Activated T-cell treated with anti-CD3 and anti-CD28 coated beads, Interleukin-2, amount 50 U/mL, for 1 hour (primary cell): ENCODE results near the gene C1orf21.

Experiments
- DNase-seq: peaks from one replicate; pipeline ENCODE4 v3.0.0-alpha.2; 2020

The C1orf21 gene

DNA sequence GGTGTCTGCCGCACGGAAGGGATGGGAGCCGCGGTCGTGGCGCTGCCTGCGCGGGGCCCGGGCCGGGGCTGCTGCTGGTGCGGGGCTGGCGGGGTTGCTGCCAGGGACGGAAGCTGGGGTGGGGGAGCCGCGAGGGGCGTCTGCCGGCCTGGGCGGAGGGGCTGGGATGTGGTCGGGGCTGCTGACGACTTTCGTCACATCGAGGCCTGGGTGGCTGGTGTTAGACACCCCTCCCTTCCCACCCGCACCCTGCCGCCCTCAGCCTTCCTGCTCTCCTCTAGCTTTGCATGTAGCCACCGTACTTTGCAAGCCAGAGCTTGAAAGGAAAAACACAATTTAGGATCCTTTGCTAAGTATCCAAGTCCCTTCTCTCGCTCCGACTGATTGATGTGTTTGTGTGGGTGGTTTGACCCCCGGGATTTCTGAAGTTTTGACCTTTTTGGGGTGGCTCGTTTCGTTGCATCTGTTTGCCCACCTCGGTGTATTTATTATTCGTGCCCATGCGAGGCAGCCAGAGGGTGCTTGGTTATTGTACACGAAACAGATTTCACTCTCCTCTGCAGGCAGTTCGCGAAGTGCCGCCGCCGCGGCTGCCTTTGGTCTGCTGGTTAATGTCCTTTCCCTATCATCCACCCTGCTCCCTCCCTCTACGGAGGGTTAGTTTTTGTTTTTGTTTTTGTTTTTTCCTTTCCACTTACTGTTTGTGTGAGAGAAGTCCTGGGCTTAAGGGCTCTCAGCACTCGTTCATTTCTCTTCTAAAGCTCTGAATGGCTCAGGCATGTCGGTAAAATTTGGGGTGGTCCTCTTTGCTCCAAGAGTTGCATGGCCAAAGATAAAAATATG is 868 bp downstream of the C1orf21 start:
- DNase-seq: peak; percentile 52

DNA sequence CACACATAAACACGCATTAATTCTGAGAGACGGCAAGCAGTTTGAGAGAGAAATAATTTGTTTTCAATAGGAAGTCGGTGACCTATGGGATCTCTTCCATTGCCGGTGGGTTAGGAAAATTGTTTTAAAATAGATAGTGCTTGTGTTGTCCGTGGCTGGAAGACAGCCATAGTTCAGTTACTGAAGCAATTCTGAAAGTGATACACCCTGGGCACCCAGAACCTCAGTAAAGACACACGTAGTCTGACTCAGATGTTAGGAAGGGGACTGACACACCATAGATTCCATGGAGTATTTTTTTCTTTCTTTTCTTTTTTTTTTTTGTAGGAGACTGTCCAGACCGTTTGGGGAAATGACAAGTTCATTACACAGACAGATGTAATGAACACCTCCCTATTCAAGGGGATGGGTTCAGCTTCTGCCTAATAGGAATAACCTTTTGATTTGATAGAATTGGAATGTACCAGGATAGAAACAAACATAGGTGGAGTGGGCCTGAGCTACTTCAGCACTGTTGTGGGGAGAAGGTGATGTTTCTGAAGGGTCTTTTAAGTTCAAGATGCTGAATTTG is 1.6 kb downstream of the C1orf21 start:
- DNase-seq: no peak

DNA sequence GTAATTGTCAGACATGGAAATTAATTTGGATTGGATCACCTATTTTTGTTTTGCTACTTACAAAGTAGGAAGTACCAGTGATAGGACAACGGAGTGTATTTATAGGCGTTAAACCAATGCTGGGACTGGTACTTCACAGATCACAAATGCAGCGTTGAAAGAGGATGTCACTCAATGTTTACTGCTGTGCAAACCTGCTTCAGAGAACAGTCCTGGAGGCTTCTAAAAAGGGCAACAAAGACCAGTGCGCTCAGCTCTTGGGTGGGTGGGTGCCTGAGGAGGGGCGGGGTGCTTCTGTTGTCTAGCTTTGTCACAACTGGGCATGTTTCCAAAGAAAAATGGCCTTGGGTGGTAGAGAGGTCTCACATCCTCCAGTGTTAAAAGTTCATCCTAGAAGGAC is 2.1 kb downstream of the C1orf21 start:
- DNase-seq: no peak

DNA sequence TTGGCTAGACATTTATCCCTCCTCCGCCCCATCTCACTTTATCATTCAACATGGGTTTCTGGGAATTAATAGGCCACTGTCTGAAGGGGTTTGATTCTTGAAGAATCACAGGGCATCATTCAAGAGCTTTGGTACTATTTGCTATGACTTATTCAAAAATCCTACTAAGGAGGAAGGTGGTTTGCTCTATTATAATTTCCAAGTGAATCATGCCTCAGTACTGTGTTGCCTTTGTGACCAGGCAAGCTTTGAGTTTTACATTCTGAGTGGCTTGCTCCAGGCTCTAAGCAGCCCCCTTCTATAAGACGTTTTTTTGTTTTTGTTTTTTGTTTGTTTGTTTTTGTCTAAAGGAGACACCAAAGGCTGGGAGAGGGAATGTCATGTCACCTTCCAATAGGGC is 2.6 kb downstream of the C1orf21 start:
- no peak for DNase-seq

DNA sequence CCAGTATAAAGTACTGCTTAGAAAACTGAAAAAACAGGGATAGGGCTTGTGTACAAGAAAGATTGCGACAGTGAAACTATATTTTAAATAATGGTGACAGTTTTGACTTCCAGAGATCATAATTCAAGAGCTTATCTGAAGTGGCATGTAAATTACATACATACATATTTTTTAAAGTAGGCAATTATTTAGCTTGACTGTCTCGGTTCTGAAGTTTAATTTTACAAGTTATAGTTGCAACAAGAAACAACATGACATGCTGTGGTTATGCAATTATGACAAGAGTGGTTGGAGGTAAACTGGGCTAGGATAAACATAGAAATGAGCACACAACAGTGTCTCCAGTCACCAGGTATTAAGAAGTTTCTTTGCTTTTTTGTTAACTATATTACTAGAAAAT is 4.1 kb downstream of the C1orf21 start:
- no peak for DNase-seq

DNA sequence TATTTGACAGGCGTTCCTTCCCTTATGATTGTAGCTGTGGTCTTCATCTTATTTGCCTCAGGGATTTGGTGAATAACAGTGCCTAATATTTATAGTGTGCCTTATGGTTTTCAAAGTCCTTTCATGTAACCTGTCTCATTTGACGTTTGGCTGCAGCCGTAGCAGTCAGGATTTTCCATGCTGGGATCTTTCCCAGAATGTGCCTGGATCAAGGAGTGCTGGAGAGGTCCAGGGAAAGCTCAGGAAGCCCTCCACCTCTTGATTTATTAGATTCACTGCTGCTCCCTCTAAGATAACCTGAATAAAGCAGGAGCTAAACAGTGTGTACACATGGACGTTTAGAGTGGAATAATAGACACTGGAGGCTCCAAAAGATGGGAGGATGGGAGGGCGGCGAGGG is 5.2 kb downstream of the C1orf21 start:
- no peak for DNase-seq

DNA sequence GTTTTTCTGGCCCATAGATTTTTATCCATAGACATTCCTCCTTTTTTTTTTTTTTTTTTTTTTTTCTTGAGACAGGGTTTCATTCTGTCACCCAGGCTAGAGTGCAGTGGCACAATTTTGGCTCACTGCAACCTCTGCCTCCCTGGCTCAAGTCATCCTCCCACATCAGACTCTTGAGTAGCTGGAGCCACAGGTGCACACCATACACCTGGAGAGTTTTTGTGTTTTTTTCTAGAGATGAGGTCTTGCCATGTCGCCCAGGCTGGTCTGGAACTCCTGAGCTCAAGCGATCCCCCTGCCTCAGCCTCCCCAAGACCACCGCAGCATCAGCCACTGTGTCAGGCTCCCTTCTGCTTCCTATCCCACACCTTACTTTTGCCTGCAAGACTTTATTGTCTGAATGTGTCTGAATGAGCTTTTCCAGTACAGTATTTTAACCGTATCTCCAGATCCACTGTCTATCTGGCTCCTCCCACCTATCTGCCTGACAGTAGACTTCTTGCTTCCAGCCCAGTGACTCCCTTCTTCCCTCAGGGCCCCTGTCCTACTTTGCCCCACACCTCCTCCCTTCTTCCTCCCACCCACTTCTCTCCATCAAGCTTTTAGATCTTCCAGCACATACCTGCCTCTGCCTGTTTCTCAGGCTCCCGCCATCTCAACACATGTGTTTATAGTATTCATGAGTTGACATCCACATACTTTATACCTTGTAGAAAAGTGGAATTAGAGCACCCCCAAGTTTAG is 6.1 kb downstream of the C1orf21 start:
- DNase-seq: no peak

DNA sequence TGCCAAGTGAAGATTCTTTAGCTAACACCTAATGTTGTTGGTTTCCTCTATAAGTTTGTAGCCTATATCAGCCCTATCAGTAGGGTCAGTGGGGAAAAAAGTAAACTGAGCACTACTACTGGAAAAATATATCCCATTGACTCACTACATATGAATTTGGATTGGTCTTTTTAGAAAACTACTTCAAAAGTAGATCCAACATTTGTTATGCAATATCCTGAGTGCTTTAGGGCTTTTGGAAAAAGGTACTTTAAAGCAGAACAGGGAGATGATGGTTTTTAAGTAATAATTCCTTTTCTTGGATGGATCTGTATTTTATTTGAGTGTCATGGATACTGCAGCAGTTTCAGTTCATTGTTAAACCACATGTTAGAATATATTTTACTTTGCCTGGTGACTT is 7.1 kb downstream of the C1orf21 start:
- no peak for DNase-seq

DNA sequence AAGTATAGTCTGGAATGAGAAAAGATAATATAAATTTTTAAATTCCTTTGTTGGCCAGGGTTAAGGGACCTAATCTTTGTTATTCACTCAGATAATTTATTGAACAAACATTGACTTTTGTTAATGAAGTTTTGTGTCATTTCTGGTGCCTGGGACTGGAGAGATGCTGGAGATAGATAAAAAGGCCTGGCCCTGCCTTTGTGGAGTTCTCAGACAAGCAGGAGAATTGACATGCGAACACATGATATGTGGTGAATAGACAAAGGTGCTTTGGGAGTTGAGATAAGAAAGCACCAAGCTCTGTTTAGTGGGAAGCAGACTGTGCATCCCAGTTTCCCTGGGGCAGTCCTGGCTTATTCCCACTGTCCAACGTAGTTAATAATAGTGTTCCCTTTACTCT is 8.5 kb downstream of the C1orf21 start:
- DNase-seq: no peak

DNA sequence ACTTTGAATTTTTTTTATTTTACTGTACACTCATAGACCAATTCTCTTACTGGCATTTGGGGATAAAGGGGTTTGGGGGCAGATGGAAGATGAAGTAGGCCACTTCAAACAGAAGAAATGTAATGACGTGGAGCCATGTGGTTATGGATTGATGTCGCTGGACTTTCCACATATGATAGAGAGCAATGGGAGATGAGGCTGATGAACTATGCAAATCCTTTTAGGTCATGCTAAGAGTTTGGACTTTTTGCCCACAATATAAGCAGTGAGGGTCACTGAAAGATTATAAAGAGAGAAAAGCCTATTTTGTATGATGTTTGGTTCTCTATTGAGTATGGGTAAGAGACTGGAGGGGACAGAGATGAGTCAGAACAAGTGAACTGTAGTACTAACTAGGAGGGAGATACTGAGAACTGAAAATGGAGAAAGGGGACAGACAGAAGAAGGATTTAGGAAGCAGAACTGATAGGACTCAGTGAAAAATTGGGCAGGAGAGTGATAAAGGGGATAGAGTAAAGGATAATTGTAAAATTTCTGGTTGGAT is 9.2 kb downstream of the C1orf21 start:
- DNase-seq: no peak

DNA sequence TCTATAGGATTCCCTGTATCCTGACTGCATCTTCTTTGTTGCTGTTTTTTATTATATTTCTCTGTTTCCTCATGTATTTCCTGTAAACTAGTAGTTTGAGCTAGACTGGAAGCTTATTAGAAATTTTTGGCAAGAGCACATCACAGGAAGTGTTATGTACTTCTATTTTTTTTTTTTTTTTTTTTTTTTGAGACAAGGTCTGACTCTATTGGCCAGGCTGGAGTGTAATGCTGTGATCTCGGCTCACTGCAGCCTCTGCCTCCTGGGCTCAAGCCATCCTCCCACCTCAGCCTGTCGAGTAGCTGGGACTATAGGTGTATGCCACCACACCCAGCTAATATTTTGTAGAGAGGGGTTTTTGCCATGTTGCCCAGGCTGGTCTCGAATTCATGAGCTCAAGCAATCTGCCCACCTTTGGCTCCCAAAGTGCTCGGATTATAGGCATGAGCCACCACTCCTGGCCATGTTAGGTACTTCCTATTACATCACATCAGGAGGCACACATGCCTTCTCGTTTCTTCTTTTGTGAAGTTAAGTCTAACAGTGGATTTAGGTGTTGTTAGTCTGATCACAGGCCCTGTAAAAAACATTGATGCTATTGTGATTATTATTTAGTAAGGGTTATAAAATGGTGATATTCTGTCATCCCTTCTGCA is 12.5 kb downstream of the C1orf21 start:
- no peak for DNase-seq

DNA sequence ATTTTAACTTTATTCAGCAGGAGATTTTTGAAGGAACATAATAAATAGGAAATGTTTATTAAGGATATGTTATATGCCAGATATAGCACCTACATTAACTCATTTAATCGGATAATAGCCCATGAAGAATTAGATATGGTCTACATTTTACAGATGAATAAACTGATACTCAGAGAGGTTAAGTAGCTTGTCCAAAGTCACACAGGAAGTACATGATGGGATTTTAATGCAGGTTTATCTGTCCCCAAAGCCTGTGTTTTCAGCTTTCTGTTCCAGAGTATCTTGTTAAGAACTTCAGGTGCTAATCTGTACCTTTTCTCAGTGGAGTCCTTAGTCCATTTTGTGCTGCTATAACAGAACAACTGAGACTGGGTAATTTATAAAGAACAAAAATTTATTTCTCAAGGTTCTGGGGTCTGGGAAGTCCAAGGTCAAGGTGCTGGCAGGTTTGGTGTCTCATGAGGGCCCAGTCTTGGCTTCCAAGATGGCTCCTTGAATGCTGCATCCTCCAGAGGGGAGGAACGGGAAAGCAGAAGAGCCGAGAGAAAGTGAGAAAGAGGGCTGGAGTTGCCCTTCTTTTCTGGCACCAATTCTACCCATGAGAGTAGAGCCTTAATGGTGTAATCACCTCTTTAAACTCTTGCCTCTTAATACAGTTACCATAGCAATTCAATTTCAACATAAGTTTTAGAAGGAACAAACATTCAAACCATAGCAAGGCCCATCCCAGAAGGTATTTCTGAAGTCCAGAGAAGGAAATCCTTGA is 17.3 kb downstream of the C1orf21 start:
- DNase-seq: no peak

DNA sequence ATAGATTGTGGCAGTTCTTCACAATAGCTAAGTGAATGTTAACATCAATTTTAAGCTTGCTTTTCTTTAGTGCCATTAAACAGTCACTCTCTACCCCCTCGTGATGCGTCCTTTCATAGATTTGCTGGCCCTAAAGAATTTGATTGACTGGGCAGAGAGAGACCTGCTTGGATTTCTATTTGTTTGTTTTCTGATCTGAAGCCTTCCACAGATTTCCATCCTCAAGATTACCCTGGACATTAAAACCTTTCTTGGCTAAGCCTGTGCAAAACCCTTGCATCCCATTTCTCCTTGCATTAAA is 17.8 kb downstream of the C1orf21 start:
- no peak for DNase-seq

DNA sequence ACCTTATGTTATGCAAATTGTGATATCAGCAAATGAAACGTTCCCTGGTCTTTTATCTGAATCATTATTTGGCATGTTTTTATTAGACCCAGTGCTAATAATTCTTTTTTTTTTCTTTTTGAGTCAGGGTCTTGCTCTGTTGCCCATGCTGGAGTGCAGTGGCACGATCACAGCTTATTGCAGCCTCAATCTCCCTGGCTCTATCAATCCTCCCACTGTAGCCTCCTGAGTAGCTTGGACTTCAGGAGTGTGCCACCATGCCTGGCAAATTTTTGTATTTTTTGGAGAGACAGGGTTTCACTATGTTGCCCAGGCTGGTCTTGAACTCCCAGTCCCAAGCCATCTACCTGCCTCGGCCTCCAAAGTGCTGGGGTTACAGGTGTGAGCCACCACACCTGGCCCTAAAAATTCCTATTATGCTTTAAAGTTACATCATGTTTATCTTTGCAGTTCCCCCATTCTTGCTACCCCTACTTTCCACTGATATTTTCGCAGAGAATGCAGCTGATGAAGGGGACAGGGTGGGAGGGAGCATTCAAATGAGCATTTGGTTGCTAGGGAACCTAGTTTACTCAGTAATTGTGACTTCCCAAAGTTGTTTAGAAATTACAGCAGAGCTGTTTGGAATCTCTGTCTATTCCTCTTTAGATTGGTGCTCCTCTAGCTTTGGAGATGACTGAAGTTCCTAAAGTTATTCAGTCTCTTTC is 18.4 kb downstream of the C1orf21 start:
- no peak for DNase-seq

DNA sequence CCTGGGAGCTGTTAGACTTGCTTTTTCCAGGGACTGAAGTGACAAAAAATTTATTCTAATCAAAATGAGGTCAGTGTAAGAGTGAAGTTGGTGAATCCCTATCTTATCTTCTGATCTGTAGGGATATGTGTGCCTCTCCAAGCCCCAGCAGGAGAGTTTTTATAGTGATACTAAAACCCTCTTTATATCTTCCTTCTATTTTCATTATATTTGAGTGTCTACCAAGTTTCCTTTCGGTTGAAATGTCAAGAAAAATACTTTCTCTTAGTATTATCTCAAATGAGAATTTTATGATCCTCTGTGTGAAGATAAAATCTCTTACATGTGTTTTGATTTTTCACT is 18.9 kb downstream of the C1orf21 start:
- DNase-seq: no peak

DNA sequence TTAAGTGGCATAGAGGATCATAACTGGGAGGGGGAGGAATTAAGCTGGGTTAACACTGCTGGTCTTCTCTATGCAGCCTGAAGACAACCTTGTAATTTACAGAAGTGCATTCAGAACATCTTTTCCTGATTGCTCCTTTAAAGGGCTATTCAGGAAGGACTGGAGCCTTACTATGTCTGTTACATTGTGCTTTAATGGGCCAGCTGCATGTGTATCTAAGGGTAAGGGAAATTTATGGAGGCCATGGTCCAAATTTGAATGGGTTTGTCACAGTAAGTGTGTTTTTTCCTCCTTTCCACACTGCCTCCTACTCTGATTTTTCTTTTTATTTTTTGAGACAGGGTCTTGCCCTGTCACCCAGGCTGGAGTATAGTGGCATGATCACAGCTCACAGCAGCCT is 19.6 kb downstream of the C1orf21 start:
- no peak for DNase-seq

DNA sequence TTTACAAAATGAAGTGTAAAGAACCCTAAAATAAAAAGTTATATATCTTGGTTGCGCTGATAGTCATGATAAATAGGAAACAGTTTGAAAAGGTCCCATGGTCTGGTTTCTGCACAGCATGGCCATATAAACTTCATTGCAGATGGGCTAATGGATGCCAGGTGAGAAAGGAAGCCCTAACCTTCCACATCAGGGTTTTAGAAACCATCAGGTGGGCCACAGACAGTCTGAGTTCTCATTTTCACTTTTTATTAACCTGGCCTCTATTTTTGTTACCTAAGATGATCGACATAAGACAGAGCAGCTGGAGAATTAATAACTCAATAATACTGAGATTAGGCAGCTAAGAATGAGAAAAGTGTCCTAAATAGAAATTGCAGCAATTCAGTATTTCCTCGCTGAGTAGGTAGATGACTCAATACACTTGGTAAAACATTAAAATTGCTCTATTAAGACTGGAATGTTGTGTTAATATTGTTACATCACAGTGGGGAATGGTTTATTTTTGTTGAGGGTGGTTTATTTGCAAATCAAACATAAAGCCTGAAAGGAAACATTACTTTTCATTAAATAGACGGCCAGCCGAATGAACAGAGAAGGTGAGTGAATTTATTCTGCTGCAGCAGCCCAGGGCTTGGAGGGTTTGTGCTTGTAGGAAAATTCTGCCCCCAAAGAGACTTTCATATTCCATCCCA is 21.1 kb downstream of the C1orf21 start:
- DNase-seq: no peak

DNA sequence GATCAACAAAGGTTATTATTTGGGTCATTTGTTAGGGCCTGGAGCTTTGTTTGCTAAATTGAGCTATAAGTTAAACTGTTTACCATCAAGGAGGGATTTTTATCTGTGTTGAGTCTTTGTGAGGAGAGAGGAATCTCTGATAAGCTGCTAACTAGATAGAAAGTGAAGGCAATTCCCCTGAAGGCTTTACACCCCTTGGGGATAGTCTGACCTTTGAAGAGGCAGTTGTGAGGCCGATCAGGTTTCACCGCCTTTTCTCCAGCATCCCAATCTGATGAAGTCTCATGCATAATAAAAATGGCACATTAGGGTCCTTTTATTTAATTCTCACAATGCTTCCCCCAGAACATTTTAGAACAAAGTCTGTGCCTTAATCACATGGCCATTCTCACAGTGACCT is 21.8 kb downstream of the C1orf21 start:
- no peak for DNase-seq

DNA sequence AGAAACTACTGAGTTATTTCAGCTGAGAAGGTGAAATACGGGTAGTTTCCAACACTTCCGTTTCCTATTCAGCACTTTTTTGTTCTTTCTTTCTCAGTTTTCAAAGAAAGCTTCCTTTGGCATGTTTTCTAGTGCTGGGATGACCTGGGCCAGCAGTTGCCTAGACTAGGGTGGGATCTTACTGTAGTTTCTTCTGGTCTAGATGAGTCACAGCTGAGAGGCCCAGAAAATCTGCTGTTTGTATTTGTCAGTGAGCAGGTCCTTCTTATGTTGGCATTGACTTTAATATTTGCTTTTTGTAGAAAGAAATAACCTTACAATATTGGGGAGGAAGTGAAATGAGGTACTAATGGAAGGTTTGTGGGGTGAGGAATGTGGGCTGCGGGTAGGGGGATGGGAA is 22.2 kb downstream of the C1orf21 start:
- DNase-seq: no peak

DNA sequence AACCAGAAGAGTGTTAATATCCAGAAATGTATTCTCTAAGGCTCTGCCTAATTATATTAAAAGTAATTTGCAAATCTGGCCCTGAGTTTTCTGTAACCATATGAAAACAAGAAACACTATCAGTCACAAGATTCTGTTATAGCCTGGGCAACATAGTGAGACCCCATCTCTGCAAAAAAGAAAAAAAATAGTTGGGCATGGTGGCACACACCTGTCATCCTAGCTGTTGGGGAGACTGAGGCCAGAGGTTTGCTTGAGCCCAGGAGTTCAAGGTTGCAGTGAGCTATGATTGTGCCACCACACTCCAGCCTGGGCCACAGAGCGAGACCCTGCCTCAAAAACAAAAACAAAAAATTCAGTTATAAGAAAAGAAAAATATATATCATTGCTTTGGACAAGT is 25.6 kb downstream of the C1orf21 start:
- no peak for DNase-seq

DNA sequence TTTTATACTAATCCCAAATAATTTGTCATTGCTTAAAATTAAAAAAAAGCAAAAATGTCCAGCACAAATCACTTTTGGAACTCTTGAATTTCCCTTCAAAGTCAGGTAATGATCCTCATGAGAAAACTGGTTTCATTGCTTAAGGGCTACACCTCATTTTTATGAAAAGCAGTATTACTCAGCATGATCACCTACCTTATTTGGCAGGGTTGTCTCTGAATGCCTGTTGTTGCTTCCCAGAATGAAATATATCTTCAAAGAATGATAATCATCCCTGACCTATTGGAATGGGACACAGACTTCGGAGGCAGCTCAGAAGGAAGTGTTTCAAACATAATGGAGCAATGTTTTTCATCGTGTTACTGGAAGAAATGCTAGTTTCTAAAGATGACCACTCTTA is 29.7 kb downstream of the C1orf21 start:
- DNase-seq: no peak

DNA sequence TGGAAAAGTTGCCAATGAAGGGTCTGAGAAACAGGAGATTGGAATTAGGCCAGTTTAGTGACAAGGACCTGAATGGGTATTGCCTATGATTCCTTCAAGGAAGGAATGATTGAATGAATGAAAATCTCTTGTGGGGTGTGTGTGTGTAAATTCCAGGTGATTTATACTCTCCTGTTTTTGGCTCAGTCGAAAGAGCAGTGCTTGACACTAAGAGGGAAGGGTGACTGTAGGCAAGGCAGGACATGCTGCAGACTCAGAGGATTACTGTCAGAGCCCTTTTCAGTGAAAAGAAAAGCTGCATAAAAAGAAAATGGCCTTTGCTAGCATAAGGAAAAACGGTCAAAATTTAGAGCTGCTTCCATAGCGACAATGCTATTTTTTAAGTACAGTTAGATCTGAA is 30.1 kb downstream of the C1orf21 start:
- no peak for DNase-seq
